ENCODE measurements around the gene SUSD3.

DNA sequence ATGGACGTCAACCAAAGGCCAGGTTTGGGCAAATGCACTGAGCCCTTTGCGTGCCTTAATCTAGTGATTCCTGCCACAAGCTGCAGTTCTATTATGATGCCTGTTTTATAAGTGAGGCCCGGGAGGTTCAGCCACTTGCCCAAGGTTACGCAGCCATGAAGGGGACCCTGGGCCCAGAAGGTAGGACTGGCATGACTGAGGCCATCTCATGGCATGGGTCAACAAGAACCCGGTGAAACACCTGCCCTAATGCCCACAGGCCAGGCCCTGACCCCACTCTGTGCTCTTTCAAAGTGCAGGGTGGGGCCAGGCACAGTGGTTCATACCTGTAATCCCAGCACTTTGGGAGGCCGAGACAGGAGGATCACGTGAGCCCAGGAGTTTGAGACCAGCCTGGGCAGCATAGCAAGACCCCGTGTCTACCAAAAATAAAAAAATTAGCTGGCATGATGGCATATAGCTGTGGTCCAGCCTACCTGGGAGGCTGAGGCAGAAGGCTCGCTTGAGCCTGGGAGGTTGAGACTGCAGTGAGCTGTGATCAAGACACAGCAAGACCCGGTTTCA, 66.9 kb downstream of the SUSD3 start:
- TF ChIP-seq, protein P1, sequence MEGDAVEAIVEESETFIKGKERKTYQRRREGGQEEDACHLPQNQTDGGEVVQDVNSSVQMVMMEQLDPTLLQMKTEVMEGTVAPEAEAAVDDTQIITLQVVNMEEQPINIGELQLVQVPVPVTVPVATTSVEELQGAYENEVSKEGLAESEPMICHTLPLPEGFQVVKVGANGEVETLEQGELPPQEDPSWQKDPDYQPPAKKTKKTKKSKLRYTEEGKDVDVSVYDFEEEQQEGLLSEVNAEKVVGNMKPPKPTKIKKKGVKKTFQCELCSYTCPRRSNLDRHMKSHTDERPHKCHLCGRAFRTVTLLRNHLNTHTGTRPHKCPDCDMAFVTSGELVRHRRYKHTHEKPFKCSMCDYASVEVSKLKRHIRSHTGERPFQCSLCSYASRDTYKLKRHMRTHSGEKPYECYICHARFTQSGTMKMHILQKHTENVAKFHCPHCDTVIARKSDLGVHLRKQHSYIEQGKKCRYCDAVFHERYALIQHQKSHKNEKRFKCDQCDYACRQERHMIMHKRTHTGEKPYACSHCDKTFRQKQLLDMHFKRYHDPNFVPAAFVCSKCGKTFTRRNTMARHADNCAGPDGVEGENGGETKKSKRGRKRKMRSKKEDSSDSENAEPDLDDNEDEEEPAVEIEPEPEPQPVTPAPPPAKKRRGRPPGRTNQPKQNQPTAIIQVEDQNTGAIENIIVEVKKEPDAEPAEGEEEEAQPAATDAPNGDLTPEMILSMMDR (IDR thresholded peaks at IDR 0.05) = no peak
- TF ChIP-seq, protein P2, sequence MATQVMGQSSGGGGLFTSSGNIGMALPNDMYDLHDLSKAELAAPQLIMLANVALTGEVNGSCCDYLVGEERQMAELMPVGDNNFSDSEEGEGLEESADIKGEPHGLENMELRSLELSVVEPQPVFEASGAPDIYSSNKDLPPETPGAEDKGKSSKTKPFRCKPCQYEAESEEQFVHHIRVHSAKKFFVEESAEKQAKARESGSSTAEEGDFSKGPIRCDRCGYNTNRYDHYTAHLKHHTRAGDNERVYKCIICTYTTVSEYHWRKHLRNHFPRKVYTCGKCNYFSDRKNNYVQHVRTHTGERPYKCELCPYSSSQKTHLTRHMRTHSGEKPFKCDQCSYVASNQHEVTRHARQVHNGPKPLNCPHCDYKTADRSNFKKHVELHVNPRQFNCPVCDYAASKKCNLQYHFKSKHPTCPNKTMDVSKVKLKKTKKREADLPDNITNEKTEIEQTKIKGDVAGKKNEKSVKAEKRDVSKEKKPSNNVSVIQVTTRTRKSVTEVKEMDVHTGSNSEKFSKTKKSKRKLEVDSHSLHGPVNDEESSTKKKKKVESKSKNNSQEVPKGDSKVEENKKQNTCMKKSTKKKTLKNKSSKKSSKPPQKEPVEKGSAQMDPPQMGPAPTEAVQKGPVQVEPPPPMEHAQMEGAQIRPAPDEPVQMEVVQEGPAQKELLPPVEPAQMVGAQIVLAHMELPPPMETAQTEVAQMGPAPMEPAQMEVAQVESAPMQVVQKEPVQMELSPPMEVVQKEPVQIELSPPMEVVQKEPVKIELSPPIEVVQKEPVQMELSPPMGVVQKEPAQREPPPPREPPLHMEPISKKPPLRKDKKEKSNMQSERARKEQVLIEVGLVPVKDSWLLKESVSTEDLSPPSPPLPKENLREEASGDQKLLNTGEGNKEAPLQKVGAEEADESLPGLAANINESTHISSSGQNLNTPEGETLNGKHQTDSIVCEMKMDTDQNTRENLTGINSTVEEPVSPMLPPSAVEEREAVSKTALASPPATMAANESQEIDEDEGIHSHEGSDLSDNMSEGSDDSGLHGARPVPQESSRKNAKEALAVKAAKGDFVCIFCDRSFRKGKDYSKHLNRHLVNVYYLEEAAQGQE (IDR thresholded peaks at IDR 0.05; ENCODE audit: insufficient read depth in 1 of 2, low read depth in 2 of 2, low read length in 1 of 2) = no peak
